ENCODE results near the gene APOBEC3H. TPM values are rescaled to one million over a fixed set of nuclear protein-coding genes. Genes with fewer than 3 reads are reported as not detected.

The APOBEC3H gene
- total and polyA plus RNA-seq, 8 donors: 0.63 to 7.8 TPM; not detected in 6

DNA sequence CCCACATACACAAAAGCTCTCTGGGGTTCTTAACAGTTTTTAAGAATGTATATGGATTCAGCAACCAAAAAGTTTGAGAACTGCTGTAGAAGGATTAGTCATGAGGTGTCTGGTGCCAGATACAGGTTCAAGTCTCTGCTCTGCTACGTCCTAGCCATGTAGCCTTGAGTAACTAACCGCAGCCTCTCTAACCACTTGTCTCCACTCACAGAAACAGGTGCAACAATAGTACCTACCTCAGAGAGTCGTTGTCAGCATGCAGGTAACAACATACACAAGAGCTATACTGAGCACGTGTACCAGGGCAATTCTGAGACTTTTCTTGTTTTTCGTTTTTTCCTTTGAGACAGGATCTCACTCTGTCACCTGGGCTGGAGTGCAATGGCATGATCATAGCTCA lies 28.6 kb downstream of the APOBEC3H start:
- intact Hi-C loops (cut with DNase I; ENCODE audit: low total_unique reads): loop anchor here (10.0 kb wide), 1 partner anchor 111 kb away; the partner anchor contains the start of gene APOBEC3C
- Histone ChIP-seq H3K27ac (no peak overlapping the region), H3K36me3 (peaks cover 0 to 17% (median 4%) of the 10 kb centered on the region in 4 donors), H3K4me3 (no peak overlapping the region), H3K27me3 (no peaks in the 10 kb centered on the region), H3K4me1 (peaks cover 0 to 12% (median 4%) of the 10 kb centered on the region in 4 donors), H3K9me3 (no peaks in the 10 kb centered on the region)
- no peak for DNase-seq
- WGBS, 5 donors: 78 to 94% (median 91%) methylated on average over 5 of the region's 5 CpGs
- no peak for TF ChIP-seq POLR2A (IDR thresholded peaks at IDR 0.05)
- TF ChIP-seq EP300 (IDR thresholded peaks at IDR 0.05): no peak
- TF ChIP-seq, protein P1, sequence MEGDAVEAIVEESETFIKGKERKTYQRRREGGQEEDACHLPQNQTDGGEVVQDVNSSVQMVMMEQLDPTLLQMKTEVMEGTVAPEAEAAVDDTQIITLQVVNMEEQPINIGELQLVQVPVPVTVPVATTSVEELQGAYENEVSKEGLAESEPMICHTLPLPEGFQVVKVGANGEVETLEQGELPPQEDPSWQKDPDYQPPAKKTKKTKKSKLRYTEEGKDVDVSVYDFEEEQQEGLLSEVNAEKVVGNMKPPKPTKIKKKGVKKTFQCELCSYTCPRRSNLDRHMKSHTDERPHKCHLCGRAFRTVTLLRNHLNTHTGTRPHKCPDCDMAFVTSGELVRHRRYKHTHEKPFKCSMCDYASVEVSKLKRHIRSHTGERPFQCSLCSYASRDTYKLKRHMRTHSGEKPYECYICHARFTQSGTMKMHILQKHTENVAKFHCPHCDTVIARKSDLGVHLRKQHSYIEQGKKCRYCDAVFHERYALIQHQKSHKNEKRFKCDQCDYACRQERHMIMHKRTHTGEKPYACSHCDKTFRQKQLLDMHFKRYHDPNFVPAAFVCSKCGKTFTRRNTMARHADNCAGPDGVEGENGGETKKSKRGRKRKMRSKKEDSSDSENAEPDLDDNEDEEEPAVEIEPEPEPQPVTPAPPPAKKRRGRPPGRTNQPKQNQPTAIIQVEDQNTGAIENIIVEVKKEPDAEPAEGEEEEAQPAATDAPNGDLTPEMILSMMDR (IDR thresholded peaks at IDR 0.05): no peak
- TF ChIP-seq POLR2AphosphoS5 (IDR thresholded peaks at IDR 0.05): no peak

DNA sequence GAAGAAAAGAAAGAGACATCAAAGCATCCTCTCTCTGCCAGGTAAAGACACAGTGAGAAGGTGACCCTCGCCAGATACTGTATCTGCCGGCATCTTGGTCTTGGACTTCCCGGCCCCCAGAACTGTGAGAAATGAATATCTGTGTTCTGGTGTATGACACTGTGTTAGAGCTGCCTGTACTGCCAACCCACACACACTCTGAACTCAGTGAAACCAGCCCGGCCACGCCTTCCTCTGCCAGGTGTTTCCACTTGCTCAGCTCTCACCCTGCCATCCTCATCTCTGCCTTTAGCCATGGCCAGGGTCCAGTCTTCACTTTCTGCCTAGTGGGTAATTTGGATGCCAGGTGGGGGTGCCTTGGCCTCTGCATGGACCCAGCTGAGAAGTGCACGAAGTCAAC lies 31.5 kb downstream of the APOBEC3H start:
- intact Hi-C loops (cut with DNase I; ENCODE audit: low total_unique reads): loop anchor here (10.0 kb wide), 1 partner anchor 114 kb away; the partner anchor contains the start of gene APOBEC3C
- Histone ChIP-seq H3K4me3 (no peak overlapping the region), H3K4me1 (peaks cover 0 to 24% (median 16%) of the 10 kb centered on the region in 4 donors), H3K36me3 (peaks cover 7 to 40% (median 24%) of the 10 kb centered on the region in 4 donors), H3K9me3 (no peaks in the 10 kb centered on the region), H3K27me3 (no peaks in the 10 kb centered on the region), H3K27ac (no peak overlapping the region)
- TF ChIP-seq POLR2A (IDR thresholded peaks at IDR 0.05): no peak
- no peak for TF ChIP-seq POLR2AphosphoS5 (IDR thresholded peaks at IDR 0.05)
- TF ChIP-seq EP300 (IDR thresholded peaks at IDR 0.05): no peak
- TF ChIP-seq, protein P1 (IDR thresholded peaks at IDR 0.05): no peak
- 82 to 91% (median 90%) methylated on average over 6 of the region's 6 CpGs for WGBS, 5 donors
- DNase-seq: no peak

DNA sequence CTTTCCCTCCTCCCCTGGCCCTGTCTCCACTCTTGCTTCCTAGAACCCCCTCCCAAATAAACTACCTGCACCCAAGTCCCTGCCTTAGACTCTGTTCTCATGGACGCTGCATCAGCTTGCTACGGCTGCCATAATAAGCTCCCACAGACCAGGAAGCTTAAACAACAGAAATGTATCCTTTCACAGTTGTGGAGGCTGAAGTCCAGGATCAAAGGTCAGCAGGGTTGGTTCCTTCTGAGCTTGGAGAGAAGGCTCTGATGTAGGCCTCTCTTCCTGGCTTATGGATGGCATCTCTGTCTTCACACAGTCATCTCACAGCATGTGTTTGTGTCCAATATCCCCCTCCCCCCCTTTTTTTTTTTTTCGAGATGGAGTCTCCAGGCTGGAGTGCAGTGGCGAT lies 32.0 kb downstream of the APOBEC3H start:
- Histone ChIP-seq H3K27ac (no peak overlapping the region), H3K4me3 (no peak overlapping the region), H3K9me3 (no peaks in the 10 kb centered on the region), H3K4me1 (peaks cover 0 to 19% (median 14%) of the 10 kb centered on the region in 4 donors), H3K27me3 (no peaks in the 10 kb centered on the region), H3K36me3 (peaks cover 9 to 46% (median 30%) of the 10 kb centered on the region in 4 donors)
- DNase-seq: peak in 1 of 2 donors; percentile 49
- TF ChIP-seq, protein P1 (IDR thresholded peaks at IDR 0.05): no peak
- TF ChIP-seq POLR2A (IDR thresholded peaks at IDR 0.05) (no peak), POLR2AphosphoS5 (IDR thresholded peaks at IDR 0.05) (no peak), EP300 (IDR thresholded peaks at IDR 0.05) (no peak)
- 69 to 87% (median 77%) methylated on average over 4 of the region's 4 CpGs for WGBS, 5 donors
- intact Hi-C loops (cut with DNase I; ENCODE audit: low total_unique reads): loop anchor here (10.0 kb wide), 1 partner anchor 114 kb away; the partner anchor contains the start of gene APOBEC3C

DNA sequence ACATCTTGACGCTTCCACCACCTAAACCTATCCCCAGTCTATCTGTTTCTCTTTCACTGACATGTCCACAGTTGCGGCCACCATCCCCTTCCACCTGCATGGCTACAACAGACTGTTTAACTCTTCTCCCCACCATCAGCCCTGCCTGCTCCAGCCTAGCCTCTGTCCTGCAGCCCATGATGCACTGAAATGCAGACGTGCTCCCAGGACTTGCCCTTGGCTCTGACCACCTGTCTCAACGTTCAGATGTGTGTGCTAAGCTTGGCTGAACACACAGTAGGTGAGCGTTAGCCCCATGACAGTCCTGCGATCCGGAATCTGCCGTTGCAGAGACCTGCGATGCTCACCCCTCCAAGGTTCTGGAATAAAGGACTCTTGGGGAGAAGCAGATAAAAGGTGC lies 32.7 kb downstream of the APOBEC3H start:
- intact Hi-C loops (cut with DNase I; ENCODE audit: low total_unique reads): loop anchor here (10.0 kb wide), 1 partner anchor 115 kb away; the partner anchor contains the start of gene APOBEC3C
- no peaks in the 10 kb centered on the region for H3K9me3 ChIP-seq
- TF ChIP-seq POLR2AphosphoS5 (IDR thresholded peaks at IDR 0.05): no peak
- no peak for TF ChIP-seq POLR2A (IDR thresholded peaks at IDR 0.05)
- TF ChIP-seq, protein P1 (IDR thresholded peaks at IDR 0.05): no peak
- TF ChIP-seq EP300 (IDR thresholded peaks at IDR 0.05): no peak
- H3K27ac ChIP-seq: no peak overlapping the region
- peaks cover 9 to 52% (median 35%) of the 10 kb centered on the region in 4 donors for H3K36me3 ChIP-seq
- peaks cover 0 to 20% (median 15%) of the 10 kb centered on the region in 4 donors for H3K4me1 ChIP-seq
- no peak for DNase-seq
- H3K4me3 ChIP-seq: no peak overlapping the region
- H3K27me3 ChIP-seq: no peaks in the 10 kb centered on the region
- WGBS, 5 donors: 89 to 96% (median 94%) methylated on average over 9 of the region's 9 CpGs
